IMR-90 (cell line): ENCODE measurements around the gene TNPO2.

Source experiments
- CEBPB ChIP-seq: IDR thresholded peaks from 2 replicates; pipeline ENCODE4 v1.6.1; 2012; ENCODE audit warnings: low read depth, low read length, improper control_type of control experiment
- CHD1 ChIP-seq: IDR thresholded peaks from 2 replicates; pipeline ENCODE4 v1.6.1; 2012; ENCODE audit warnings: low read depth, low read length, improper control_type of control experiment
- CTCF ChIP-seq: conservative IDR thresholded peaks from 2 replicates; pipeline ENCODE4 v1.5.1; 2012; ENCODE audit warnings: mild to moderate bottlenecking, low read depth, low read length, improper control_type of control experiment
- ELK1 ChIP-seq: fragments of 150-350 bp; IDR thresholded peaks from 2 replicates; pipeline ENCODE4 v1.6.1; 2016; ENCODE audit warnings: low read depth, mild to moderate bottlenecking, low read length, moderate library complexity, borderline replicate concordance
- FOS ChIP-seq: fragments of 150-350 bp; IDR thresholded peaks from 2 replicates; pipeline ENCODE4 v1.6.1; 2016; ENCODE audit warnings: low read depth, low read length
- MAFK ChIP-seq: IDR thresholded peaks from 2 replicates; pipeline ENCODE4 v1.6.1; 2012; ENCODE audit warnings: low read depth, low read length, improper control_type of control experiment
- MAZ ChIP-seq: IDR thresholded peaks from 2 replicates; pipeline ENCODE4 v1.6.1; 2012; ENCODE audit warnings: low read depth, mild to moderate bottlenecking, low read length, improper control_type of control experiment, moderate library complexity, borderline replicate concordance
- MXI1 ChIP-seq: IDR thresholded peaks from 2 replicates; pipeline ENCODE4 v1.6.1; 2012; ENCODE audit warnings: low read depth, mild to moderate bottlenecking, low read length, moderate library complexity, borderline replicate concordance
- NFE2L2 ChIP-seq: fragments of 150-350 bp; IDR thresholded peaks from 2 replicates; pipeline ENCODE4 v1.6.1; 2016; ENCODE audit warnings: low read depth, mild to moderate bottlenecking, low read length
- POLR2A ChIP-seq: IDR thresholded peaks from 2 replicates; pipeline ENCODE4 v1.6.1; 2012; ENCODE audit warnings: mild to moderate bottlenecking, low read depth, low read length
- RAD21 ChIP-seq: IDR thresholded peaks from 2 replicates; pipeline ENCODE4 v1.6.1; 2012; ENCODE audit warnings: low read length, improper control_type of control experiment
- RCOR1 ChIP-seq: IDR thresholded peaks from 2 replicates; pipeline ENCODE4 v1.6.1; 2012; ENCODE audit warnings: mild to moderate bottlenecking, low read length, improper control_type of control experiment; ENCODE audit not compliant: insufficient replicate concordance
- RFX5 ChIP-seq: IDR thresholded peaks from 2 replicates; pipeline ENCODE4 v1.8.0; 2012; ENCODE audit warnings: low read depth, mild to moderate bottlenecking, low read length, moderate library complexity
- SMC3 ChIP-seq: fragments of 150-350 bp; IDR thresholded peaks from 2 replicates; pipeline ENCODE4 v1.6.1; 2016; ENCODE audit warnings: low read depth, mild to moderate bottlenecking, antibody characterized with exemption, low read length, moderate library complexity

GRCh38 chr19:12767150-12767549 is 43.4 kb upstream of the TNPO2 start:
- TF ChIP-seq CTCF (no peak), RCOR1 (no peak), POLR2A (no peak), SMC3 (no peak), RFX5 (no peak), ELK1 (no peak), MAFK (no peak), MXI1 (no peak), RAD21 (no peak), FOS (no peak), NFE2L2 (no peak), CHD1 (no peak), MAZ (no peak), CEBPB (no peak)
